Esophagus squamous epithelium (tissue), 5 donors: ENCODE data around the gene PTPRG. TPM values are rescaled to one million over a fixed set of nuclear protein-coding genes. Genes with fewer than 3 reads are reported as not detected.

Source experiments
- DNase-seq: peaks from one replicate; lab custom pipeline; 2025; lab: John Stamatoyannopoulos, UW
- H3K27ac ChIP-seq, 4 donors: fragments of 200-600 bp; sonication (generic); one replicate each; pipeline ENCODE4 v1.5.1; 2016 to 2019; ENCODE audit warnings: mild to moderate bottlenecking in 1 of 4
- H3K27me3 ChIP-seq, 4 donors: fragments of 200-600 bp; sonication (generic); 1 replicate in 3 of 4; 2 replicates in 1 of 4; pipeline versions ENCODE4 v1.5.1 to v1.6.0; 2017 to 2021; ENCODE audit warnings: antibody characterized with exemption in 1 of 4
- H3K36me3 ChIP-seq, 3 donors: fragments of 200-600 bp; sonication (generic); one replicate each; pipeline ENCODE4 v1.5.1; 2016 to 2019
- H3K4me1 ChIP-seq, 3 donors: fragments of 200-600 bp; sonication (generic); one replicate each; pipeline ENCODE4 v1.5.1; 2017 to 2019
- H3K4me3 ChIP-seq, 4 donors: fragments of 200-600 bp; sonication (generic); 1 replicate in 3 of 4; 2 replicates in 1 of 4; pipeline ENCODE4 v1.5.1; 2016 to 2019; ENCODE audit warnings: mild to moderate bottlenecking in 2 of 4, moderate library complexity in 1 of 4
- H3K9me3 ChIP-seq, 3 donors: fragments of 200-600 bp; sonication (generic); one replicate each; pipeline ENCODE4 v1.5.1; 2016 to 2019
- POLR2A ChIP-seq, 4 donors: fragments of 450-650 bp; IDR thresholded peaks; one replicate each; pipeline ENCODE4 v1.6.1; 2017; ENCODE audit warnings: antibody characterized with exemption in 4 of 4, mild to moderate bottlenecking in 4 of 4, moderate library complexity in 3 of 4
- WGBS, 2 donors: methylation state at CpG; one replicate each; pipeline ENCODE4 v1.1.5; 2018; 5-methylcytosine and 5-hydroxymethylcytosine counted together
- intact Hi-C: fragments of 100-400 bp; cut with DNase I; formaldehyde crosslinking; loops from one replicate; pipeline ENCODE4 v1.15.0; 2022
- total RNA-seq, 4 donors: library from RNA; depleted of rRNA; stranded (reverse); fragments of >200 nt; gene quantifications; one replicate each; pipeline ENCODE4 v1.1.0, GENCODE V29; 2016
- TF ChIP-seq, protein P1 (sequence below), 6 experiments: fragments of 450-650 bp in 4 of 6; fragments of 200-600 bp in 2 of 6; sonication (generic) in 2 of 6; IDR thresholded peaks; one replicate each; pipeline ENCODE4 v1.5.1; 2016 to 2019; ENCODE audit warnings: antibody characterized with exemption in 6 of 6, mild to moderate bottlenecking in 4 of 6, moderate library complexity in 4 of 6
- donor health status: DM: yes; HTN: yes; CAD: no.

Gene PTPRG
- total RNA-seq, 4 donors from 2014 or later = 3.7 to 42.2 (median 15.2) TPM

DNA sequence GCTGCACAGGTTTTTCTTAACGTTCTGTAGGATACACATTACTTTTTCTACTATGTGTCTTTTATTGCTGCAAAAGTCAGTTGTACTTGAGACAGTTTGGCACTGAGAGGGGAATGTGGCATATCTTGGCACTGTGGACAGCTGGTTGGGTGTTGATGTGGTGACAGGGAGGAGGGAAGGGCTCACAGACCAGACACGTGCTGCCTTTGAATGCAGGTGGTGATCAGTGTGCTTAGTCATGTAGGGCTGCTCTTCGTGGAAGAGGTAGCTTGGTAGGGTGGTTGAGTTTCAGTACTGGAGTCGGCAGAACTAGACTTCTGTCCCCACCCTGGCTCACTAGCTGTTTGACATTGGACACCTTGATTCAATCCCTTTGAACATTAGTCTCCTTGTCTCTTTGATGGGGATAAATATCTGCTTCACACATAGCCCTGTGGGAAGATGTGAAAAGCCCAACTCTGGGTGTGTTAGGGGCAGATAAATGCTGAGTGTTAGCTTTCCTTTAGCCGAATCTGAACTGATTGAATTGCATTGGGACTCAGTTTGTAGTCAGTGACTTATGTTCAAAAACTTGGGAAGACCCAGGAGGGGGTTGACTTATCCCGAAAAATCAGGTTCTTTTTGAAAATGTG is 108.4 kb downstream of the PTPRG start:
- 54 to 59% methylated on average over 5 to 6 of the region's 6 CpGs for WGBS, 2 donors
- Histone ChIP-seq H3K27ac (no peak overlapping the region), H3K4me3 (no peak overlapping the region), H3K4me1 (no peaks in the 10 kb centered on the region), H3K9me3 (no peaks in the 10 kb centered on the region), H3K27me3 (no peaks in the 10 kb centered on the region), H3K36me3 (no peaks in the 10 kb centered on the region)
- no peak for DNase-seq
- TF ChIP-seq, protein P1, sequence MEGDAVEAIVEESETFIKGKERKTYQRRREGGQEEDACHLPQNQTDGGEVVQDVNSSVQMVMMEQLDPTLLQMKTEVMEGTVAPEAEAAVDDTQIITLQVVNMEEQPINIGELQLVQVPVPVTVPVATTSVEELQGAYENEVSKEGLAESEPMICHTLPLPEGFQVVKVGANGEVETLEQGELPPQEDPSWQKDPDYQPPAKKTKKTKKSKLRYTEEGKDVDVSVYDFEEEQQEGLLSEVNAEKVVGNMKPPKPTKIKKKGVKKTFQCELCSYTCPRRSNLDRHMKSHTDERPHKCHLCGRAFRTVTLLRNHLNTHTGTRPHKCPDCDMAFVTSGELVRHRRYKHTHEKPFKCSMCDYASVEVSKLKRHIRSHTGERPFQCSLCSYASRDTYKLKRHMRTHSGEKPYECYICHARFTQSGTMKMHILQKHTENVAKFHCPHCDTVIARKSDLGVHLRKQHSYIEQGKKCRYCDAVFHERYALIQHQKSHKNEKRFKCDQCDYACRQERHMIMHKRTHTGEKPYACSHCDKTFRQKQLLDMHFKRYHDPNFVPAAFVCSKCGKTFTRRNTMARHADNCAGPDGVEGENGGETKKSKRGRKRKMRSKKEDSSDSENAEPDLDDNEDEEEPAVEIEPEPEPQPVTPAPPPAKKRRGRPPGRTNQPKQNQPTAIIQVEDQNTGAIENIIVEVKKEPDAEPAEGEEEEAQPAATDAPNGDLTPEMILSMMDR (IDR thresholded peaks at IDR 0.05) = no peak
- TF ChIP-seq POLR2A (IDR thresholded peaks at IDR 0.05) = no peak
- intact Hi-C loops = no loop called here

GRCh38 chr3:61673651-61674050 is 112.3 kb downstream of the PTPRG start:
- Histone ChIP-seq H3K27me3 (no peaks in the 10 kb centered on the region), H3K36me3 (no peaks in the 10 kb centered on the region), H3K9me3 (no peaks in the 10 kb centered on the region), H3K4me3 (no peak overlapping the region), H3K4me1 (no peaks in the 10 kb centered on the region), H3K27ac (no peak overlapping the region)
- intact Hi-C loops = no loop called here
- no peak for DNase-seq
- 42 to 51% methylated on average over 3 of the region's 3 CpGs for WGBS, 2 donors
- no peak for TF ChIP-seq POLR2A (IDR thresholded peaks at IDR 0.05)
- TF ChIP-seq, protein P1 (IDR thresholded peaks at IDR 0.05) = no peak

DNA sequence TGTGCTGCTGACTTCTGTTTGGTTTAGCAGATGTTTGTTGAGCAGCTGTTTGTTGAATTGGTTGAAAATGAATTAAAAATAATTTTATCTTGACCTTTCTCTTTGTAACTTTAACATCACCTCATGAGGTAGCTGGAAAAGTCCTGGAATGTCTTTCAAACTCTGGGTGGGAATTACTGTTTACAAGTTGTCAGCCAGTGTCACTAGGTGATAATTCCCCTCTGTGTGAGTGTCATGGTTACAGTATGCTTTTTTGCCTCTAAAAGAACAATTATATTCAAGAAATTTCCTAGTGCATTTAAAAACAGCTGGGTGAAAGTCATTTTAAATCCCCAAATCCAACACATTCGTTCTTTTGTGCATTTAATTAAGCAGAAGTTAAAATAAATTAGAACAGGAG is 113.2 kb downstream of the PTPRG start:
- DNase-seq = no peak
- WGBS, 2 donors = 39 to 48% methylated on average over 1 of the region's 1 CpG
- TF ChIP-seq, protein P1 (IDR thresholded peaks at IDR 0.05) = no peak
- TF ChIP-seq POLR2A (IDR thresholded peaks at IDR 0.05) = no peak
- intact Hi-C loops = no loop called here
- H3K27me3 ChIP-seq = no peaks in the 10 kb centered on the region
- H3K9me3 ChIP-seq = no peaks in the 10 kb centered on the region
- no peak overlapping the region for H3K27ac ChIP-seq
- no peaks in the 10 kb centered on the region for H3K36me3 ChIP-seq
- H3K4me3 ChIP-seq = no peak overlapping the region
- no peaks in the 10 kb centered on the region for H3K4me1 ChIP-seq

- intact Hi-C loops = no loop called here
- Histone ChIP-seq H3K27ac (no peak overlapping the region), H3K36me3 (no peaks in the 10 kb centered on the region), H3K27me3 (no peaks in the 10 kb centered on the region), H3K4me1 (peaks cover 3 to 19% (median 8%) of the 10 kb centered on the region in 3 donors), H3K4me3 (no peak overlapping the region), H3K9me3 (no peaks in the 10 kb centered on the region)
- no peak for TF ChIP-seq POLR2A (IDR thresholded peaks at IDR 0.05)
- TF ChIP-seq, protein P1 (IDR thresholded peaks at IDR 0.05) = no peak
- WGBS, 2 donors = 78 to 93% methylated on average over 4 of the region's 4 CpGs
- DNase-seq = no peak
Observed at GRCh38 chr3:61679026-61679425, 117.7 kb downstream of the PTPRG start.

- H3K27me3 ChIP-seq = peaks cover 0 to 8% (median 0%) of the 10 kb centered on the region in 4 donors
- no peak overlapping the region for H3K4me3 ChIP-seq
- no peak overlapping the region for H3K27ac ChIP-seq
- no peaks in the 10 kb centered on the region for H3K9me3 ChIP-seq
- DNase-seq = no peak
- peaks cover 7 to 35% (median 9%) of the 10 kb centered on the region in 3 donors for H3K4me1 ChIP-seq
- TF ChIP-seq POLR2A (IDR thresholded peaks at IDR 0.05) = no peak
- TF ChIP-seq, protein P1 (IDR thresholded peaks at IDR 0.05) = no peak
- intact Hi-C loops = no loop called here
- WGBS, 2 donors = 79% methylated on average over 2 of the region's 3 CpGs; no CpG with 5 or more reads in 1 of the 2 donors
- no peaks in the 10 kb centered on the region for H3K36me3 ChIP-seq
Observed at GRCh38 chr3:61680617-61681016, 119.2 kb downstream of the PTPRG start.
